ENCODE results near the gene PUDP.
"Not testable (repeated sequence)": the region's sequence is repeated elsewhere in the genome, so short reads cannot be mapped to it uniquely, and the experiment has no call there.

PUDP gene

GRCh38 chrX:7024850-7025249, 123.1 kb downstream of the PUDP start:
- DNase-seq = no peak

- not testable (repeated sequence) for DNase-seq
These were observed 125.0 kb downstream of the PUDP start for GRCh38 chrX:7022996-7023395.

GRCh38 chrX:7021991-7022390, 126.0 kb downstream of the PUDP start:
- DNase-seq = no peak

GRCh38 chrX:7019555-7019954, 128.4 kb downstream of the PUDP start:
- no peak for DNase-seq

- not testable (repeated sequence) for DNase-seq
These were observed 135.6 kb downstream of the PUDP start for GRCh38 chrX:7012262-7012834.

GRCh38 chrX:7010897-7011296, 137.1 kb downstream of the PUDP start:
- DNase-seq = not testable (repeated sequence)

GRCh38 chrX:7007328-7007727, 140.6 kb downstream of the PUDP start:
- DNase-seq = not testable (repeated sequence)
